Measurements from ENCODE around the gene BCOR. TPM values are rescaled to one million over a fixed set of nuclear protein-coding genes. Genes with fewer than 3 reads are reported as not detected.

Gene BCOR
- total RNA-seq, 6 experiments from 2014 or later: 15.0 to 20.3 (median 18.3) TPM

DNA sequence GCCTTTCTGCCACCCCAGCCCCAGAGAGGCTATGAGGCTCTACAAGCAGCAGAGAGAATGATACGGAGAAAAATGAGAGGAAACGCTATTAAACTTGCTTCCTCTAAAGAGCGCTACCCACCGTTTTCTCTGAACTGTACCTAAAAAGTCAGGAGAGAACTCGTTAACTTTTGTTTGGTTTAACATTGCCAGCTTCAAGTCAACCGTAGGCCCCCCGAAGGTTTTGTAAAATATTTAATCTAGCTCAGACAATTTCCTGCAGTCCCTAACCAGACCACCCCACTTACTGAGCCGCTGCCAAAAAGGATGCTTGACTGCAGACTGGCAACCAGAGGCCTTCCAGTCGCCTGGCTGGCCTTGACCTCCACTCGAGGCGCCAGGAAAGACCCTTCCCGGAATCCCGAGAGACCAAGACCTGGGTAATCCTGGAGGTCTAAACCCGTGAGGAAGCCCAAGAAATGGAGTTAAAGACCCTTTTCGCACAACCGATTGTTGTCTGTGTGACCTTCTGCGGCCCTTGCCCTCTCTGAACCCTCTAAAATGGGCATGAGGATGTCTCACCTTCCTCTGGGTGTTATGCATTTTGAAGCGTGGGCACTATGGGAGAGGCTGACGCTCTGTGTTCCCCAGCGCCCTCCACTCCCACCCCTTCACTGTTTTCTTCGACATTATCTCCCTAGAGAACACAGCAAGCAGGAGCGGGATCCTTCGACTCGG lies 86.3 kb downstream of the BCOR start:
- Mint-ChIP-seq H3K36me3 (ENCODE audit: low read depth) (no peaks in the 10 kb centered on the region), H3K9me3 (no peaks in the 10 kb centered on the region), H3K27me3 (ENCODE audit: insufficient read depth) (peaks cover 10% of the 10 kb centered on the region), H3K4me1 (ENCODE audit: low read depth) (peaks cover 10% of the 10 kb centered on the region; the same call in 1 of the 2 replicates), H3K4me3 (peak overlapping the region; percentile 70), H3K27ac (peak overlapping the region; percentile 35)
- no peak for DNase-seq
- TF ChIP-seq, protein P1, sequence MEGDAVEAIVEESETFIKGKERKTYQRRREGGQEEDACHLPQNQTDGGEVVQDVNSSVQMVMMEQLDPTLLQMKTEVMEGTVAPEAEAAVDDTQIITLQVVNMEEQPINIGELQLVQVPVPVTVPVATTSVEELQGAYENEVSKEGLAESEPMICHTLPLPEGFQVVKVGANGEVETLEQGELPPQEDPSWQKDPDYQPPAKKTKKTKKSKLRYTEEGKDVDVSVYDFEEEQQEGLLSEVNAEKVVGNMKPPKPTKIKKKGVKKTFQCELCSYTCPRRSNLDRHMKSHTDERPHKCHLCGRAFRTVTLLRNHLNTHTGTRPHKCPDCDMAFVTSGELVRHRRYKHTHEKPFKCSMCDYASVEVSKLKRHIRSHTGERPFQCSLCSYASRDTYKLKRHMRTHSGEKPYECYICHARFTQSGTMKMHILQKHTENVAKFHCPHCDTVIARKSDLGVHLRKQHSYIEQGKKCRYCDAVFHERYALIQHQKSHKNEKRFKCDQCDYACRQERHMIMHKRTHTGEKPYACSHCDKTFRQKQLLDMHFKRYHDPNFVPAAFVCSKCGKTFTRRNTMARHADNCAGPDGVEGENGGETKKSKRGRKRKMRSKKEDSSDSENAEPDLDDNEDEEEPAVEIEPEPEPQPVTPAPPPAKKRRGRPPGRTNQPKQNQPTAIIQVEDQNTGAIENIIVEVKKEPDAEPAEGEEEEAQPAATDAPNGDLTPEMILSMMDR (IDR thresholded peaks at IDR 0.05): no peak

DNA sequence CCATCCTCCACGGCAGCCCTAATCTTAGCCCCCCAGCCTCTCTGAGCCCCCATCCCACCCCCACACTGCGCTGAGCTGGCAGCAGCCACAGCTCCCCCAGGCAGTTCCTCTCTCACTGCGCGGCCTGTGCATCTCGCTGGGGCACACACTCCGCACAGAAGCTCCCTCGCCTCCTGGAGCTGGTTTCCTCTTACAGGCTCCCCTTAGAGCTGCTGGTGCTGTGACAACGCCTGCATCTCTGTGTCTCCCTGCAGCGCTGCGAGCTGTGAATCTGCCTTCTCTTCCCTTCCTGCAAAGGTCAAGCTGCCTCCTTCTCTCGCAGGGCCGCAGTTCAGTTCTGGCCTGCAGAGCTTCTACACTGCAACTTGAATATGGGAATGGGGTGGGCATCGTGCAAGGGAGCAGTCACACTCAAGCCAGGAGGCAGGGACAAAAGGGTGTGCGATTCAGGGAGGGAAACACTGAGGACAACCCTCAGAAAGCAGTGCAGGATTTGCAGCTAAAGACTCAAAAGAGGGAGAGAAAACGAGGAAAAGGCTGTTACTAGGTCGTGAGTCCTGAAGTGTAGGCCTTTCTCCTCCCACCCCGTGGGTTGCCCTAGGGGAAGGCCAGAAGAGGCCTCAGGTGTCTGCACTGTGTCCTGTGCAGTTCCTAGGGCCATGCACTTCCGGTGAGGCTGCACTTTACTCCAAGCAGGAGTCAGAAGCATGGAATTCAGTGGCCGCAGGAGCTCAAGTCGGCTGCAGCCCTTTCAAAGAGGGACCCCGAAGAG lies 87.0 kb downstream of the BCOR start:
- no peaks in the 10 kb centered on the region for H3K9me3 Mint-ChIP-seq
- no peaks in the 10 kb centered on the region for H3K36me3 Mint-ChIP-seq (ENCODE audit: low read depth)
- no peak overlapping the region for H3K4me3 Mint-ChIP-seq
- peaks cover 10% of the 10 kb centered on the region; the same call in 1 of the 2 replicates for H3K4me1 Mint-ChIP-seq (ENCODE audit: low read depth)
- DNase-seq: no peak
- H3K27ac Mint-ChIP-seq: no peak overlapping the region
- TF ChIP-seq, protein P1 (IDR thresholded peaks at IDR 0.05): no peak
- H3K27me3 Mint-ChIP-seq (ENCODE audit: insufficient read depth): peaks cover 10% of the 10 kb centered on the region

DNA sequence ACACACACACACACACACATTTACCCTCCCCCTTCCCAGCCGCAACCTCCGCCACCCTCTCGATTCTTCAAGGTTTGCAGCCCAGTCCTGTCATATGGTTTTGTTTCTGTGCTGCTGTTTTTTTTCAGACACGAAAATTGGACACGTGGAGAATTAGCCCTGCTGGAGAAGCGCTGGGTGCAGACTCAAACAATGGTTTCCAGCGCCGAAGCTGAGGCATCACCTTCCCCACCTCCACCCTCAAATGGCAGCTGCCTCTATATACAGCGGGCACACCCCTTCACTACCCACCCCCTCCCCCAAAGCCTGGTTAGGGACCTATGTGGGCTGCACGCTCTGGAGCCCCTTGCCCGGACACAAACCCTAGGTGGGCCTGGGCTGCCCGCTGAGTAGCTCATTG lies 87.9 kb downstream of the BCOR start:
- Mint-ChIP-seq H3K27me3 (ENCODE audit: insufficient read depth) (peaks cover 10% of the 10 kb centered on the region), H3K4me3 (no peak overlapping the region), H3K27ac (no peak overlapping the region), H3K4me1 (ENCODE audit: low read depth) (peaks cover 10% of the 10 kb centered on the region; the same call in 1 of the 2 replicates), H3K36me3 (ENCODE audit: low read depth) (no peaks in the 10 kb centered on the region), H3K9me3 (no peaks in the 10 kb centered on the region)
- TF ChIP-seq, protein P1 (IDR thresholded peaks at IDR 0.05): no peak
- DNase-seq: no peak

DNA sequence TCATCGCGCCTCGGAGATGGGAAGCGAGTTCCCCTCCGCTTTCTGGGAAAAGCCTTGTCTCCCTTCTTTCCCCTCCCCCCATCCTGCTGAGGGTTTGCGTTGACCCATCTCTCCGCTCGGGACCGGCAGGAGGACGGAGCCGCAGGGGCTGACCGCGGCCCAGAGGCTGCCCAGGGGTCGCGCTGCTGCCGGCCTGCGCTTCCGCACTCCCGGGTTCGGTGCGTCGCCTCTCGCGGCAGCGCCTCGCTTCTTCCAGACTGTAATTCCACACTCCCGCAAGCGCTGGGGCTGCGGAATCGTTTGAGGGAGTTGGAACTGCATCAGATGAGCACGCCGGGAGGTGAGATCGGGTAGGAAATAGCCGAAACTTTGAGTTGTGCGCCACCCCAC lies 88.3 kb downstream of the BCOR start:
- H3K4me3 Mint-ChIP-seq: no peak overlapping the region
- no peak for DNase-seq
- H3K27ac Mint-ChIP-seq: no peak overlapping the region
- H3K9me3 Mint-ChIP-seq: no peaks in the 10 kb centered on the region
- TF ChIP-seq, protein P1 (IDR thresholded peaks at IDR 0.05): no peak
- peaks cover 10% of the 10 kb centered on the region for H3K27me3 Mint-ChIP-seq (ENCODE audit: insufficient read depth)
- H3K4me1 Mint-ChIP-seq (ENCODE audit: low read depth): peaks cover 10% of the 10 kb centered on the region; the same call in 1 of the 2 replicates
- no peaks in the 10 kb centered on the region for H3K36me3 Mint-ChIP-seq (ENCODE audit: low read depth)

DNA sequence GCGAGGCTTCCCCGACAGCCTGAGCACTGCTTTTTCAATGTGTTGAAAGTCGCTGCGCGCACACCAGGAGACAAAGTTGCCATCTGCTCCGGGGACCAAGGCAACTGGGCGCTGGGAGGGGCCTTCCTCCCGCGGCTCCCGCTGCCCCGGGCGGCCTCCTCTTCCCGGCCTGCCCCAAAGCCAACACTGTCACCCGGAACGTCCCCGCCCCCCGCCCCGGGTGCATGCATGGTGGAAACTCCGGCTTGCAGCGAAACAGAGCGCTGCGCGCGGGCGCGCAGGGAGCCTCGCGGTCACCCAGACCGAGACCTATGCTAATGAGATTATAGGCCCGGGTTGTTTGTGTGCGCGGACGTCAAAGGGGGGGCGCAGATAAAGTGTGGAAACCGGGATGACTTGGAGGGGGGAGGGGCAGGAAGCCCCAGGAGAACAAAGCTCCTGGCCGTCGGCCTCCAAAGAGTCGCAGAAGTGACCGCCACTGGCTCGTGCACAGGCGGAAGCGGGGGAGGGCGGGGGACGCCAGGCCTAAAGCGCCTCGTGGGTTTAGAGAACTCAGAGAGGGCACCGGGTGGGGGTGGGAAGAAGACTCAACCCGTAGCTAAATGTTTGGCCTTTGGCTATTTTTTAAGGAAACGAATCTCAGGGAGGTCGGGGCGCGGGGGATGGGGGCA lies 88.8 kb downstream of the BCOR start:
- Mint-ChIP-seq H3K9me3 (no peaks in the 10 kb centered on the region), H3K4me1 (ENCODE audit: low read depth) (peaks cover 10% of the 10 kb centered on the region; the same call in 1 of the 2 replicates), H3K27me3 (ENCODE audit: insufficient read depth) (peaks cover 10% of the 10 kb centered on the region), H3K4me3 (no peak overlapping the region), H3K36me3 (ENCODE audit: low read depth) (no peaks in the 10 kb centered on the region), H3K27ac (no peak overlapping the region)
- no peak for DNase-seq
- TF ChIP-seq, protein P1 (IDR thresholded peaks at IDR 0.05): no peak

All from HFFc6 (cell line).